ENCODE results near the gene USP21. TPM values are rescaled to one million over a fixed set of nuclear protein-coding genes. Genes with fewer than 3 reads are reported as not detected.

The USP21 gene
- total and polyA plus RNA-seq, 2 of the 13 experiments (the other 11 are each of a cell fraction or from before 2014, with no cell fraction given): 10.1 to 33.1 TPM

DNA sequence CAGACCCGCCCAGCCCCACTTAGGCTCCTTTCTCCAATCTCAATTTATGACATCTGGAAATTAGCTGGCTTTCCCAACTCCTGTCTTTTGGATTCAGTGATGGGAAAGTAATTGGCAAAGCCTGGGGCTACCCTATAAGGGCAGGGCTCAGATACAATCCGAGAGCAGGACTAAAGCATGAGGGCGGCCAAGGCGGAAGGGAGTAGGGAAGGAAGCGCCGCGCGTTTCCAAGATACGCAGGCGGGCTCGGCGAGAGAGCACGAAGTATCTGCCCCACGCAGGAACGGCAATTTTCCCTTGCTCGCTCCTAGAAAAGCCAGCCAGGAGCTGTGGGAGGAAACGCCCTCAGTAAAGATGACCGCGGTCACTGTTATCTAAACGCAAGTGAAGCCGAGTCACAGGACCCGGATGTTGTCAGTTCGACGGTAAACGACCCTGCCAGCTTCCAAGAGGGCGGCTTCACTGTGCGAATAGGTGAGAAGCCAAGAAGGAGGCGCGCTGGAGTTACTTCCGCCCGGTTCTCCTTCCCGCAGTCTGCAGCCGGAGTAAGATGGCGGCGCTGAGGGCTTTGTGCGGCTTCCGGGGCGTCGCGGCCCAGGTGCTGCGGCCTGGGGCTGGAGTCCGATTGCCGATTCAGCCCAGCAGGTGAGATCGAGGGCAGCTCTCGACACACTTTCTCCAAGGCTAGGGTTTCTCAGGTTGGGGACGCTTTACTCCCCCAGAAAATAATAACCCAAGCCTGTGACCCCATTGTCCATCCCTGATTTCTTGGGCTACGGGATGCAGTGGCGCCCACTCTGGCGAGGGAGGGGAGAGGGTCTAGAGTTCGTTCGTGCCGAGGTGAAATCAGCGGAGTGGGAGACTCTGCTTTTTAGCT, 42.8 kb downstream of the USP21 start, which contains the start of gene NDUFS2 (continued):
- TF ChIP-seq, protein P1, sequence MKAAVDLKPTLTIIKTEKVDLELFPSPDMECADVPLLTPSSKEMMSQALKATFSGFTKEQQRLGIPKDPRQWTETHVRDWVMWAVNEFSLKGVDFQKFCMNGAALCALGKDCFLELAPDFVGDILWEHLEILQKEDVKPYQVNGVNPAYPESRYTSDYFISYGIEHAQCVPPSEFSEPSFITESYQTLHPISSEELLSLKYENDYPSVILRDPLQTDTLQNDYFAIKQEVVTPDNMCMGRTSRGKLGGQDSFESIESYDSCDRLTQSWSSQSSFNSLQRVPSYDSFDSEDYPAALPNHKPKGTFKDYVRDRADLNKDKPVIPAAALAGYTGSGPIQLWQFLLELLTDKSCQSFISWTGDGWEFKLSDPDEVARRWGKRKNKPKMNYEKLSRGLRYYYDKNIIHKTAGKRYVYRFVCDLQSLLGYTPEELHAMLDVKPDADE (CRISPR knock-in tag; IDR thresholded peaks at IDR 0.05): 0 out of 2 replicates have a peak, but pooled peaks have one; percentile 12
- no peak for TF ChIP-seq ZNF20 (CRISPR knock-in tag; IDR thresholded peaks at IDR 0.05)
- no peak for TF ChIP-seq RFX5 (IDR thresholded peaks at IDR 0.05; ENCODE audit: low read depth, low read length)
- TF ChIP-seq, protein P2, sequence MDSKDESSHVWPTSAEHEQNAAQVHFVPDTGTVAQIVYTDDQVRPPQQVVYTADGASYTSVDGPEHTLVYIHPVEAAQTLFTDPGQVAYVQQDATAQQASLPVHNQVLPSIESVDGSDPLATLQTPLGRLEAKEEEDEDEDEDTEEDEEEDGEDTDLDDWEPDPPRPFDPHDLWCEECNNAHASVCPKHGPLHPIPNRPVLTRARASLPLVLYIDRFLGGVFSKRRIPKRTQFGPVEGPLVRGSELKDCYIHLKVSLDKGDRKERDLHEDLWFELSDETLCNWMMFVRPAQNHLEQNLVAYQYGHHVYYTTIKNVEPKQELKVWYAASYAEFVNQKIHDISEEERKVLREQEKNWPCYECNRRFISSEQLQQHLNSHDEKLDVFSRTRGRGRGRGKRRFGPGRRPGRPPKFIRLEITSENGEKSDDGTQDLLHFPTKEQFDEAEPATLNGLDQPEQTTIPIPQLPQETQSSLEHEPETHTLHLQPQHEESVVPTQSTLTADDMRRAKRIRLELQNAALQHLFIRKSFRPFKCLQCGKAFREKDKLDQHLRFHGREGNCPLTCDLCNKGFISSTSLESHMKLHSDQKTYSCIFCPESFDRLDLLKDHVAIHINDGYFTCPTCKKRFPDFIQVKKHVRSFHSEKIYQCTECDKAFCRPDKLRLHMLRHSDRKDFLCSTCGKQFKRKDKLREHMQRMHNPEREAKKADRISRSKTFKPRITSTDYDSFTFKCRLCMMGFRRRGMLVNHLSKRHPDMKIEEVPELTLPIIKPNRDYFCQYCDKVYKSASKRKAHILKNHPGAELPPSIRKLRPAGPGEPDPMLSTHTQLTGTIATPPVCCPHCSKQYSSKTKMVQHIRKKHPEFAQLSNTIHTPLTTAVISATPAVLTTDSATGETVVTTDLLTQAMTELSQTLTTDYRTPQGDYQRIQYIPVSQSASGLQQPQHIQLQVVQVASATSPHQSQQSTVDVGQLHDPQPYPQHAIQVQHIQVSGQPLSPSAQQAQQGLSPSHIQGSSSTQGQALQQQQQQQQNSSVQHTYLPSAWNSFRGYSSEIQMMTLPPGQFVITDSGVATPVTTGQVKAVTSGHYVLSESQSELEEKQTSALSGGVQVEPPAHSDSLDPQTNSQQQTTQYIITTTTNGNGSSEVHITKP (CRISPR knock-in tag; IDR thresholded peaks at IDR 0.05; ENCODE audit: low read depth): no peak
- TF ChIP-seq, protein P3, sequence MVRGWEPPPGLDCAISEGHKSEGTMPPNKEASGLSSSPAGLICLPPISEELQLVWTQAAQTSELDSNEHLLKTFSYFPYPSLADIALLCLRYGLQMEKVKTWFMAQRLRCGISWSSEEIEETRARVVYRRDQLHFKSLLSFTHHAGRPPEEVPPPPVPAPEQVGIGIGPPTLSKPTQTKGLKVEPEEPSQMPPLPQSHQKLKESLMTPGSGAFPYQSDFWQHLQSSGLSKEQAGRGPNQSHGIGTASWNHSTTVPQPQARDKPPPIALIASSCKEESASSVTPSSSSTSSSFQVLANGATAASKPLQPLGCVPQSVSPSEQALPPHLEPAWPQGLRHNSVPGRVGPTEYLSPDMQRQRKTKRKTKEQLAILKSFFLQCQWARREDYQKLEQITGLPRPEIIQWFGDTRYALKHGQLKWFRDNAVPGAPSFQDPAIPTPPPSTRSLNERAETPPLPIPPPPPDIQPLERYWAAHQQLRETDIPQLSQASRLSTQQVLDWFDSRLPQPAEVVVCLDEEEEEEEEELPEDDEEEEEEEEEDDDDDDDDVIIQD (CRISPR knock-in tag; IDR thresholded peaks at IDR 0.05; ENCODE audit: low read depth): no peak
- TF ChIP-seq ZC3H4 (CRISPR knock-in tag; IDR thresholded peaks at IDR 0.05; ENCODE audit: borderline replicate concordance): no peak
- no peak for TF ChIP-seq SSRP1 (CRISPR knock-in tag; IDR thresholded peaks at IDR 0.05)
- no peak for TF ChIP-seq ATRX (CRISPR knock-in tag; IDR thresholded peaks at IDR 0.05; ENCODE audit: borderline replicate concordance)
- TF ChIP-seq, protein P4, sequence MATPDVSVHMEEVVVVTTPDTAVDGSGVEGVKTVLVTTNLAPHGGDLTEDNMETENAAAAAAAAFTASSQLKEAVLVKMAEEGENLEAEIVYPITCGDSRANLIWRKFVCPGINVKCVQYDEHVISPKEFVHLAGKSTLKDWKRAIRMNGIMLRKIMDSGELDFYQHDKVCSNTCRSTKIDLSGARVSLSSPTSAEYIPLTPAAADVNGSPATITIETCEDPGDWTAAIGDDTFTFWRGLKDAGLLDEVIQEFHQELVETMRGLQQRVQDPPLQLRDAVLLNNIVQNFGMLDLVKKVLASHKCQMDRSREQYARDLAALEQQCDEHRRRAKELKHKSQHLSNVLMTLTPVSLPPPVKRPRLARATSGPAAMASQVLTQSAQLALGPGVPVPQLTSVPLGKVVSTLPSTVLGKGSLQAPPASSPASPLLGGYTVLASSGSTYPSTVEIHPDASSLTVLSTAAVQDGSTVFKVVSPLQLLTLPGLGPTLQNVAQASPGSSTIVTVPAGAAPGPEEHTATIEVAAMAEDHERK (CRISPR knock-in tag; IDR thresholded peaks at IDR 0.05; ENCODE audit: low read depth): no peak
- TF ChIP-seq SALL2 (CRISPR knock-in tag; IDR thresholded peaks at IDR 0.05): 0 out of 2 replicates have a peak, but pooled peaks have one; percentile 11
- no peak for TF ChIP-seq REL (CRISPR knock-in tag; conservative IDR thresholded peaks at IDR 0.05)
- TF ChIP-seq, protein P5, sequence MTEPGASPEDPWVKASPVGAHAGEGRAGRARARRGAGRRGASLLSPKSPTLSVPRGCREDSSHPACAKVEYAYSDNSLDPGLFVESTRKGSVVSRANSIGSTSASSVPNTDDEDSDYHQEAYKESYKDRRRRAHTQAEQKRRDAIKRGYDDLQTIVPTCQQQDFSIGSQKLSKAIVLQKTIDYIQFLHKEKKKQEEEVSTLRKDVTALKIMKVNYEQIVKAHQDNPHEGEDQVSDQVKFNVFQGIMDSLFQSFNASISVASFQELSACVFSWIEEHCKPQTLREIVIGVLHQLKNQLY (CRISPR knock-in tag; IDR thresholded peaks at IDR 0.05): no peak
- TF ChIP-seq SRSF4 (IDR thresholded peaks at IDR 0.05; ENCODE audit: low read depth, low read length, poor library complexity, severe bottlenecking): no peak
- TF ChIP-seq, protein P6, sequence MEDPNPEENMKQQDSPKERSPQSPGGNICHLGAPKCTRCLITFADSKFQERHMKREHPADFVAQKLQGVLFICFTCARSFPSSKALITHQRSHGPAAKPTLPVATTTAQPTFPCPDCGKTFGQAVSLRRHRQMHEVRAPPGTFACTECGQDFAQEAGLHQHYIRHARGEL (CRISPR knock-in tag; IDR thresholded peaks at IDR 0.05): no peak
- peak; percentile 54; the same call in 1 of the 2 replicates for TF ChIP-seq ZNF792 (CRISPR knock-in tag; IDR thresholded peaks at IDR 0.05)
- TF ChIP-seq, protein P7, sequence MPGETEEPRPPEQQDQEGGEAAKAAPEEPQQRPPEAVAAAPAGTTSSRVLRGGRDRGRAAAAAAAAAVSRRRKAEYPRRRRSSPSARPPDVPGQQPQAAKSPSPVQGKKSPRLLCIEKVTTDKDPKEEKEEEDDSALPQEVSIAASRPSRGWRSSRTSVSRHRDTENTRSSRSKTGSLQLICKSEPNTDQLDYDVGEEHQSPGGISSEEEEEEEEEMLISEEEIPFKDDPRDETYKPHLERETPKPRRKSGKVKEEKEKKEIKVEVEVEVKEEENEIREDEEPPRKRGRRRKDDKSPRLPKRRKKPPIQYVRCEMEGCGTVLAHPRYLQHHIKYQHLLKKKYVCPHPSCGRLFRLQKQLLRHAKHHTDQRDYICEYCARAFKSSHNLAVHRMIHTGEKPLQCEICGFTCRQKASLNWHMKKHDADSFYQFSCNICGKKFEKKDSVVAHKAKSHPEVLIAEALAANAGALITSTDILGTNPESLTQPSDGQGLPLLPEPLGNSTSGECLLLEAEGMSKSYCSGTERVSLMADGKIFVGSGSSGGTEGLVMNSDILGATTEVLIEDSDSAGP (CRISPR knock-in tag; IDR thresholded peaks at IDR 0.05; ENCODE audit: borderline replicate concordance): peak; percentile 66; the same call in 1 of the 2 replicates
- TF ChIP-seq ZMAT3 (CRISPR knock-in tag; conservative IDR thresholded peaks at IDR 0.05): peak; percentile 45; the same call in 1 of the 2 replicates
